ENCODE results near the gene PHACTR1.

Gene PHACTR1

DNA sequence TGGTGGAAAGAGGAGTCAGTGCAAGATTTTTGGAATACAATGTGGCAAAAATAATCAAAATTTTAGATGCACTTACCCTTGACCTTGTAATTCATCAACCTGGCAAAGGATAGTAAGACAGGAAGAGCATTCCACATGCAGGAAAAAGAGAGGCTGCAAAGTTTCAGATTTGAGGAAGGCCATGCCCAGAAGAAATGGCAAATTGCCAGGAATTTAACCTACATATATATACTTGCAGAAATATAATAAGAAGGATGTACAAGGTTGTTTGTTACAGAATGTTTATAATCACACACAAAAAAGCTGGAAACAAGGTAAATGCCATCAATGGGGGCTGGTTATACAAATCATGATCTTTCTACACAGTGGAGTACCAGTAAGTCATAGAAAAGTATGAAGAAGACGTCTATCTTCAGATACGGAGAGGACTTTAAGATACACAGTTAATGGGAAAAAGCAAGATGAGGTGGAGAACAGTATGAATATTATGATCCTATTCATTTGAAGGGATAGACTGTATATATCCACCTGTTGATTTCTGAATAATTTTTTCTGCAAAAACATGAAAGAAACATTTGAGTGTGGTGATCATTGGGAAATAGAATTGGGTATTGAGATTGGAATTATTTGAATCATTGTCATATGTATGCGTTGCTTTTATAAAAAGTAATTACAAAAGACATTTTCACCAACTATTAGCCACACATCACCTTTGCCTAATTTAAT, 358.0 kb downstream of the PHACTR1 start:
- H3K4me3 ChIP-seq (ENCODE audit: low read depth, low read length), result no peak overlapping the region
- no peak for DNase-seq (ENCODE audit: low read depth)

GRCh38 chr6:13075141-13075845, 358.7 kb downstream of the PHACTR1 start:
- DNase-seq (ENCODE audit: low read depth), result no peak
- H3K4me3 ChIP-seq (ENCODE audit: low read depth, low read length), result no peak overlapping the region

- no peak overlapping the region for H3K4me3 ChIP-seq (ENCODE audit: low read depth, low read length)
- DNase-seq (ENCODE audit: low read depth), result no peak
Observed at GRCh38 chr6:13076575-13076974, 360.0 kb downstream of the PHACTR1 start.

GRCh38 chr6:13077117-13077516, 360.6 kb downstream of the PHACTR1 start:
- H3K4me3 ChIP-seq (ENCODE audit: low read depth, low read length), result no peak overlapping the region
- DNase-seq (ENCODE audit: low read depth), result no peak

- no peak for DNase-seq (ENCODE audit: low read depth)
- H3K4me3 ChIP-seq (ENCODE audit: low read depth, low read length), result no peak overlapping the region
Observed at GRCh38 chr6:13079096-13079723, 362.6 kb downstream of the PHACTR1 start.

DNA sequence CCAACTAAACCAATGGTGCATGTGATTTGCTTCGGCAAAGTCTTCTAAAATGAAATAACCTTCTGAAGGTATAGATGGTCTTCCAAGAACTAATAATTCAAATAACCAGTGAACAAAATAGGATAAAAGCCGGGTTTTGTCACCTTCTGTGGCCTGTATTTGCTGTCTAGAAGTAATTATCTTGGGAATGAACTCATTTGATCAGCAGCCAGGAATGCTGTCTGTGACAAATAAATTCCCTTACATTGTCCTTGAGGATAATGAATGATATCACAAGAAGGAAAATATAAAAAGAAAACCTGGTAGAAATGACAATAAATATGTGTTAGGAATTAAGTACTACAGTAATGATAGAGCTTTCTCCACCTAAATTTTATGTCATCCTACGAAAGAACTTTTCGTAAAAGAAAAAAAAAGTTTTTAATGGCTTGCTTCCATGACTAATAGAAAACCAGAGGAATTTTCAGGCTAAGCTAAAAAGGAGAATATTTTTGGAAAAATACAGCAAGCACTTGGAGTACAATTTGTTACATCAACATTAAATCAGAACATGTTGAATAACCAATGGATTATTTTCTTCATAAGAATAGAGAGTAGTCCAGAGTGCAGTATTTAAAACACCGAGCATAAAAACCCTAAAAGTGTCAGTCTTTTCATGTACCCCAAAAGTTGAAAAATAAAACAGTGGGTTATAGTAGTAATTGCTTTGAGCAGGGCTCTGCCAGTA, 364.1 kb downstream of the PHACTR1 start:
- H3K4me3 ChIP-seq (ENCODE audit: low read depth, low read length), result no peak overlapping the region
- DNase-seq (ENCODE audit: low read depth), result no peak

- no peak overlapping the region for H3K4me3 ChIP-seq (ENCODE audit: low read depth, low read length)
- DNase-seq (ENCODE audit: low read depth), result no peak
Observed at GRCh38 chr6:13081189-13081563, 364.6 kb downstream of the PHACTR1 start.

GRCh38 chr6:13089296-13089994, 372.9 kb downstream of the PHACTR1 start:
- peak; percentile 9 for DNase-seq (ENCODE audit: low read depth)

DNA sequence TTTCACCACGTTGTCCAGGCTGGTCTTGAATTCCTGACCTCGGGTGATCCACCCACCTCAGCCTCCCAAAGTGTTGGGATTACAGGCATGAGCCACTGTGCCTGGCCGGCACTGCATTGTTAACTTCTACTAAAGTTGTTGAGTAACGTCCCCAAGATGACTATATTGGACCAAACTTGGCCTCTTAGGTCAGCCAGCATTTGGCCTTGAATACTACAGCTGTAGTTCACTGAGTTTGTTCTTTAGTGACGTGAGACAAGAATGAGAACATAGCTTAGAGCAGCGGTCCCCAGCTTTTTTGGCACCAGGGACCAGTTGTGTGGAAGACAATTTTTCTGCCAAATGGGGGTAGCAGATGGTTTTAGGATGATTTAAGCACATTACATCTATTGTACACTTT, 374.6 kb downstream of the PHACTR1 start:
- H3K4me3 ChIP-seq (ENCODE audit: low read depth, low read length), result no peak overlapping the region
- peak; percentile 5 for DNase-seq (ENCODE audit: low read depth)

More at GRCh38 chr6:13089296-13089994, 372.9 kb downstream of the PHACTR1 start:
- no peak overlapping the region for H3K4me3 ChIP-seq (ENCODE audit: low read depth, low read length)

- H3K4me3 ChIP-seq (ENCODE audit: low read depth, low read length), result no peak overlapping the region
- DNase-seq (ENCODE audit: low read depth), result no peak
Observed at GRCh38 chr6:13094781-13095425, 378.3 kb downstream of the PHACTR1 start.

- no peak overlapping the region for H3K4me3 ChIP-seq (ENCODE audit: low read depth, low read length)
- DNase-seq (ENCODE audit: low read depth), result no peak
Observed at GRCh38 chr6:13096084-13096483, 379.5 kb downstream of the PHACTR1 start.

DNA sequence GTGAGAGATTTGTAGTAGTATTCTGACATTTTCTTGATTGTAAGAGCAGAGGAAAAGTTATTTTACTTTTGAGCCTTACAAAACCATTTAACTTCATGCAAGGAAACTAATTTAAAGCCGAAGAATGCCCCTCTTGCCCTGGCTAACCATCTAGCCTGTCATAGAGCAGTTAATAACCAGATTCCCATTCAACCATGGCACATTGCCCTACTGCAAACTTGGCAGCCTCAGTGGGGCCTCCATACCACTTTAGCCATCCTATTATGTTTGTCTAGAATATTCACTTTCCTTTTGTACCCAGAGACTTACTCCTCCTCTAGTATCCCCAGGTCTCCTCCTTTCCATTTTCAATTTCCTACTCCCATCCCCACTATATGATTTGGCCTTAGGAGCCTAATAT, 380.9 kb downstream of the PHACTR1 start:
- DNase-seq (ENCODE audit: low read depth), result no peak
- no peak overlapping the region for H3K4me3 ChIP-seq (ENCODE audit: low read depth, low read length)

DNA sequence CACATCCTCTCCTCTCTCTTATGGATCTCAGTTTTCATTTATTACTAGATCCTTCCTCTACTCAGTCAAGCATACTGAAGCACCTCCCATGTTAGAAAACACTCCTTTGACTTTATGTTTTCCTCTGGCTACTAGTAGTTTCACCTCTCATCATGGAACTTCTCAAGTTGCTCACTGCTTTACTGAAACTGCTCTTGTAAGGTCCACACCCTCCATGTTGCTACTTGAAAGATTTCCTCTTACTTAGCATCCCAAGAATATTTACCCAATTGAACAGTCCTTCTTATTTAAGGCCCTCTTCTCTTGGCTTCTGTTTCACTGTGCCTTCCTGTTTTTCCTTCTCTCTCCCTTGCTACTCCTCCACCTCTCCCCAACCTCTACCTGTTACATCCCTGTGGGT, 381.4 kb downstream of the PHACTR1 start:
- no peak for DNase-seq (ENCODE audit: low read depth)
- H3K4me3 ChIP-seq (ENCODE audit: low read depth, low read length), result no peak overlapping the region

- H3K4me3 ChIP-seq (ENCODE audit: low read depth, low read length), result no peak overlapping the region
- DNase-seq (ENCODE audit: low read depth), result no peak
Observed at GRCh38 chr6:13098793-13099570, 382.4 kb downstream of the PHACTR1 start.

DNA sequence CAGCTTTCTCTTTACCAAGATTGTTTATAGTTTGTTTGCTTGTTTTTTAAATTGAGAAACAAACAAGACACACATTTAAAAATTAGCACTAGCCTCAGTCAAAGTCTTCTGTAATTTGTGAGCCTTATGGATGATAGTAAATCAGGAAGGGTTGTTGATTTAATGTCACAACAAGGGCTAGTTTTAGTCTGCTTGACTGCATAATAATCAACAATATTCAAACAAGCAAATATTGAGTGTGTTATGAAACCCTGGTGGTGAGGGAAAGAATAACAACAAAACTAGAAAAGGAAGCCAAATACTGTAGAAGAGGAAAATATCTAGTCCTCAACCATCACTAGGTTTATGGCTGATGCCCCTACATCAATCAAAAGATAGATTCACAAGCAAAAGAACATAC, 383.2 kb downstream of the PHACTR1 start:
- DNase-seq (ENCODE audit: low read depth), result no peak
- no peak overlapping the region for H3K4me3 ChIP-seq (ENCODE audit: low read depth, low read length)

DNA sequence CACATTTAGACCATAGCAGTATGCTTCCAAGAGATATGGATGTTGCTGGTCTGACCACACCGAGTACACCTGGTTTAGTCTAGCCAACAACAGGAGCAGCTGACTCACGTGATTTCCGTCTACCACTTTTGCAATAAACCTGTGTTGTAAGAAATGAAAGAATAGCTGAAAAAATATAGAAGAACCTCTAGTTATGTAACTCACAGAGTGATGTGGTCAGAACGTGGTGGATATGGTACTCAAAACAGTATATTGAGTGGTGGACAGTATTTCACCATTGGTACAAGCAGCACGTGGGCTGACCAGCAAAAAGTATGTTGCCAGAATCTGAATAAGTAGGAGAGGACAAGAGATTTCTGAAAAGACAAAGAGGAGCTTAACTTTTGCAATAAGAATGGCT, 384.8 kb downstream of the PHACTR1 start:
- H3K4me3 ChIP-seq (ENCODE audit: low read depth, low read length), result no peak overlapping the region
- DNase-seq (ENCODE audit: low read depth), result no peak

GRCh38 chr6:13101985-13102384, 385.4 kb downstream of the PHACTR1 start:
- no peak for DNase-seq (ENCODE audit: low read depth)

GRCh38 chr6:13103169-13103568, 386.6 kb downstream of the PHACTR1 start:
- no peak for DNase-seq (ENCODE audit: low read depth)
- H3K4me3 ChIP-seq (ENCODE audit: low read depth, low read length), result no peak overlapping the region

More at GRCh38 chr6:13101985-13102384, 385.4 kb downstream of the PHACTR1 start:
- no peak overlapping the region for H3K4me3 ChIP-seq (ENCODE audit: low read depth, low read length)
